Measurements from ENCODE around the gene DENND1B.

Gene DENND1B

GRCh38 chr1:197677313-197677712 lies 98.0 kb downstream of the DENND1B start:
- DNase-seq (ENCODE audit: extremely low read depth, low read depth): no peak

DNA sequence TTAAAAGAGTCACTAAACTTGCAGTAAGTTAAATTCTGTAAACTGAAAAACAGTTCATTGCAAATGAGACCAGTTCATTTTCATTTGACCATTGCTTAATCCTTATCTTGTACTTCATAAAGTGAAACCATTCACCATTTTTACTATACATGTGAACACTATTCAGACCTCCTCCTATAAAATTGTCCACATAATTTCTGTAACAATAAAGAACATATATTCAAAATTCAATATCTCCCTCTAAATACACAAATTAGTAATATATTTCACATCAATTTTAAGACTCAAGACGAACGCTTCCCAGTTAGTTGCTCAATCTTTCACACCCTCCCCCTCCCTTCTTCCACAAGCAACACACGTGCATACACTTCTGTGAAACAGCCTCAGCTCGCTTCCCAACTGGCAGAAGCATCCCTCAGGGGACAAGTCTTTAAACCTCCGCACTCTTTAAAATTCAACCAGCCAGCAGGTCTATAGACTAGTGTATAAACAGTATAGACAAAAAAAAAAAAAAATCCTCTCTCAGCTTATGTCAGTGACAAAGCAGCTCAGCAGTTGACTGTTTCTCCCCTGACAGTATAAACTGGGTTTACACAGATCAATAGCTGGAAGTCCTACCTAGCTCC lies 99.6 kb downstream of the DENND1B start:
- no peak for TF ChIP-seq CTCF (IDR thresholded peaks at IDR 0.05; ENCODE audit: low read depth, low read length)
- DNase-seq (ENCODE audit: extremely low read depth, low read depth): no peak

More at GRCh38 chr1:197677313-197677712, 98.0 kb downstream of the DENND1B start:
- no peak for TF ChIP-seq CTCF (IDR thresholded peaks at IDR 0.05; ENCODE audit: low read depth, low read length)

GRCh38 chr1:197674286-197674685 lies 101.0 kb downstream of the DENND1B start:
- TF ChIP-seq CTCF (IDR thresholded peaks at IDR 0.05; ENCODE audit: low read depth, low read length): no peak
- DNase-seq (ENCODE audit: extremely low read depth, low read depth): no peak

DNA sequence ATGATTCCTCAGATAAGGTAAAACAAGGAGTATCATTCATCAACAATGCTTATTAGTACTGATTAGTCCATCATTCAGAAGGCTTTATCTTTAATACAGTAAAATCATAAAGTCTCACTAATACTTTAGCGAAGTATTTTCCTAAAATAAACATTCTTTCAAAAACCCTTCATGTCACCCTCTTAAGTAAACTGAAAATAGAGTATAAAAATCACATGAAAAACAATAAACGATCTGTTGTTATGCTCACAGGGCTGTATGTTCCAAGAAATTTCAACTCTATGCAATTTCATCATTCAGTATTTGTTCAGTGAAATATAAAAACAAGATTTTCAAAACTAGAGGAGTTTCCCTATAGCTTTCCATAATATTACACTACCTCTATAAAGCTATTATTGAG lies 102.0 kb downstream of the DENND1B start:
- no peak for DNase-seq (ENCODE audit: extremely low read depth, low read depth)
- no peak for TF ChIP-seq CTCF (IDR thresholded peaks at IDR 0.05; ENCODE audit: low read depth, low read length)

DNA sequence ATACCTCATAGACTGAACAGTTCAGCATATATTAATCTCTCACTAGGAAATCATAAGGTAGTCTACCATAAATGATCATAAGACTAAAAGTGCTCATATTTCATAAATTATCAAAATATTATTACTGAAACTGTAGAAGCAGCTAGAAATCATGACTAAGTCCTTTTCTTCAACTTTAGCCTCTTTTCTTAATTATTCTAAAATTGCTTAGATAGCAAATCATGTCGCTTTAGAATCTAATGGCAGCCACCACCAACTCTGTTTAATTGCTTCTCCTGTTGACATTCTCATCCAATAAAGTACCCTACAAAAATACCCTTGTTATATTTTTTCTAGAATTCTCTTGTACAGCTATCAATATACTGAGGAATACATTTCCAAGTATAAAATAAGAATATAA lies 102.9 kb downstream of the DENND1B start:
- no peak for DNase-seq (ENCODE audit: extremely low read depth, low read depth)
- TF ChIP-seq CTCF (IDR thresholded peaks at IDR 0.05; ENCODE audit: low read depth, low read length): no peak

DNA sequence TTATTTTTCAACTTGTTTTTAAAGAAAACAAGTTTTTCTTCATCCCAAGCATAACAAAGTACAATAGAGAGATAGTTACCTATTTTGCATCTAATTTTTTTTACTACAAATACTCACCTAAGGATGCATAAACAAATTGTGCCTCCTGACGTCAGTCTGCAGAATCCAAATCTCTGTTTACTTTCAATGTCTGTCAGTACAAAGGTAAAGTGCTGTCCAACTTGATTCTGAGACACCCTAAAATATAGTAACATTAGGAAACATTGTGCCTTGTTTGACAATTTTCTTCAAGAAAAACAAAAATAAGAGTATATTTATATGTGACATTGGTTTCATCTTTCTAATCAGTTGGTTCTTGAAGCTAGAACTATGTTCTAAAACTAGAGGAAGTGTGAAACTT lies 103.4 kb downstream of the DENND1B start:
- TF ChIP-seq CTCF (IDR thresholded peaks at IDR 0.05; ENCODE audit: low read depth, low read length): no peak
- no peak for DNase-seq (ENCODE audit: extremely low read depth, low read depth)

DNA sequence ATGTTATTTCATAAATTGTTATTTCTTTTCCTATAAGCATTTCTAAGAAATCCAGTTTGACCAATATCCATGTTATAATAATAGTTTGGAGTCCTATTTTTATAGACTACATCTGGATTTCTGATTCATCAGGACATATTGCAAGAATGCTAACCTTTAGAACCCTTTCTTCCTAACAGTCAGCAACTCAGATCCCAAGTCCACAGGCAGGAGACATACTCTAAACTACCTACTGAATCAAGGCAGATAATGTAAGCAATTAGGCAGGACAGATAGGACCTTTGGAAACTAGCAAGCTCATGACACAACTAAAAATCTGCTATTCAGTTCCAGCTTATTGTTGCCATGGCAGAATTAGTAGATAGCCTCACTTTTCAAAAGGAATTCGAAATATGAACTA lies 104.1 kb downstream of the DENND1B start:
- DNase-seq (ENCODE audit: extremely low read depth, low read depth): no peak
- TF ChIP-seq CTCF (IDR thresholded peaks at IDR 0.05; ENCODE audit: low read depth, low read length): no peak

All from AG09319 (cell line).